Psoas muscle (tissue), 8 donors: ENCODE measurements around the gene ZNF652. TPM values are rescaled to one million over a fixed set of nuclear protein-coding genes. Genes with fewer than 3 reads are reported as not detected.
"Not testable (repeated sequence)": the region's sequence is repeated elsewhere in the genome, so short reads cannot be mapped to it uniquely, and the experiment has no call there.

Experiments
- ATAC-seq, 4 donors: fragments of 200-7000 bp; cut with Tn5 transposase; one replicate each; pipeline ENCODE4 v1.9.1; 2020; ENCODE audit warnings: moderate library complexity in 3 of 4, mild to moderate bottlenecking in 2 of 4
- DNase-seq, 2 donors: peaks; one replicate each; pipeline ENCODE4 v3.0.0-alpha.2; 2020
- H3K27ac ChIP-seq: fragments of 200-600 bp; one replicate; pipeline ENCODE4 v1.8.0; 2022
- H3K27me3 ChIP-seq, 3 donors: fragments of 200-600 bp in 1 of 3; one replicate each; pipeline versions ENCODE4 v1.6.1 to v1.8.0; 2013 to 2022; ENCODE audit warnings: low read length in 2 of 3, mild to moderate bottlenecking in 2 of 3, moderate library complexity in 1 of 3; ENCODE audit not compliant: insufficient read depth in 3 of 3
- H3K36me3 ChIP-seq, 2 donors: fragments of 200-600 bp in 1 of 2; one replicate each; pipeline versions ENCODE4 v1.6.1 to v1.8.0; 2013 to 2022; ENCODE audit warnings: low read depth in 1 of 2, mild to moderate bottlenecking in 1 of 2, moderate library complexity in 1 of 2; ENCODE audit not compliant: insufficient read depth in 1 of 2
- H3K4me1 ChIP-seq: fragments of 200-600 bp; one replicate; pipeline ENCODE4 v1.8.0; 2022
- H3K4me3 ChIP-seq: fragments of 200-600 bp; one replicate; pipeline ENCODE4 v1.8.0; 2022; ENCODE audit warnings: mild to moderate bottlenecking
- H3K9me3 ChIP-seq: fragments of 200-600 bp; one replicate; pipeline ENCODE4 v1.8.0; 2022
- whole genome bisulfite sequencing, 3 donors: extraction: QIAGEN DNeasy Blood & Tissue Kit; methylation state at CpG; one replicate each; pipeline versions ENCODE4 v1.1.6 to v1.1.7; 2013; 5-methylcytosine and 5-hydroxymethylcytosine counted together
- intact Hi-C, 2 donors: fragments of 100-400 bp; cut with DNase I; formaldehyde crosslinking; loops; one replicate each; pipeline versions ENCODE4 v1.11.0 to v1.14.2; 2022
- polyA plus RNA-seq, 3 donors: library from polyadenylated mRNA; stranded (reverse); fragments of 200-250 nt; gene quantifications; one replicate each; pipeline ENCODE4 v1.2.3, GENCODE V29; 2013
- total RNA-seq, 4 donors: library from RNA; stranded (reverse); fragmentation: NEBNext Ultra II Directional in 2 of 4; extraction: Animal tissue kit (Norgen Biotek cat#: 25700) in 2 of 4; gene quantifications; one replicate each; pipeline versions ENCODE4 v1.2.1 to v1.2.4, GENCODE V29; 2021 to 2023
- TF ChIP-seq, protein P1 (sequence below): fragments of 200-600 bp; IDR thresholded peaks from one replicate; pipeline ENCODE4 v1.8.0; 2022; ENCODE audit warnings: antibody characterized with exemption
- donor health status: healthy with polysubstance abuse.
- donor health status: DM: no; HTN: no; CAD: no; lungs with moderate emphysema.
- donor health status: Bipolar disorder and iron deficiency.
- donor health status: healthy.
- donor health status: DM: yes; HTN: yes; CAD: no.
- donor health status: DM: no; HTN: no; CAD: no.
- donor health status: DM: no; HTN: no; CAD: no.
- donor health status: DM: yes; HTN: yes; CAD: no.

ZNF652 gene
- total and polyA plus RNA-seq, 7 donors = 3.1 to 30.1 (median 21.3) TPM

DNA sequence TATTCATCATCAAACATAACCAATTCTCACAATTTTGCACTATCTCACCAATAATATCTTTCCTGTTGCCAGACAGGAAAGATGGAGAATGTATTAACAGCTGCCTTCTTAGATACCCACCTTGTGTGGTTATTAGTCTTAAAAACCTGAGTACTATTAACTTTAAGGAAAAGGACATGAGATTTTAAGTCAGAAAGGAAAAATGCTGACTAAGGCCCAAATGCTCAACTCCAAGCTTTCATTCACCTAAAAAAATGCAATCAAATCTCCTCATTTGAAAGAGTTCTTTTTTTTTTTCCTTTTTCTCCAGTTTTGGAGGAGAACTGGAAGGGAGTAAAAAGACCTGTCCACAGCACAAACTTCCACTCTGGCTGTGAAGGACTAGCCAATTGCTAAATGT is 70.1 kb downstream of the ZNF652 start:
- no peaks in the 10 kb centered on the region for H3K9me3 ChIP-seq
- H3K27ac ChIP-seq = no peak overlapping the region
- intact Hi-C loops = loop anchor here in 1 of 2 donors (5.0 kb wide), 2 partner anchors 65 to 110 kb away; no protein-coding TSS in a partner anchor
- H3K27me3 ChIP-seq = no peaks in the 10 kb centered on the region
- ATAC-seq (no peak), DNase-seq (no peak)
- H3K36me3 ChIP-seq = peaks cover 0 to 32% of the 10 kb centered on the region in 2 donors
- H3K4me1 ChIP-seq = no peaks in the 10 kb centered on the region
- no peak overlapping the region for H3K4me3 ChIP-seq
- TF ChIP-seq, protein P1, sequence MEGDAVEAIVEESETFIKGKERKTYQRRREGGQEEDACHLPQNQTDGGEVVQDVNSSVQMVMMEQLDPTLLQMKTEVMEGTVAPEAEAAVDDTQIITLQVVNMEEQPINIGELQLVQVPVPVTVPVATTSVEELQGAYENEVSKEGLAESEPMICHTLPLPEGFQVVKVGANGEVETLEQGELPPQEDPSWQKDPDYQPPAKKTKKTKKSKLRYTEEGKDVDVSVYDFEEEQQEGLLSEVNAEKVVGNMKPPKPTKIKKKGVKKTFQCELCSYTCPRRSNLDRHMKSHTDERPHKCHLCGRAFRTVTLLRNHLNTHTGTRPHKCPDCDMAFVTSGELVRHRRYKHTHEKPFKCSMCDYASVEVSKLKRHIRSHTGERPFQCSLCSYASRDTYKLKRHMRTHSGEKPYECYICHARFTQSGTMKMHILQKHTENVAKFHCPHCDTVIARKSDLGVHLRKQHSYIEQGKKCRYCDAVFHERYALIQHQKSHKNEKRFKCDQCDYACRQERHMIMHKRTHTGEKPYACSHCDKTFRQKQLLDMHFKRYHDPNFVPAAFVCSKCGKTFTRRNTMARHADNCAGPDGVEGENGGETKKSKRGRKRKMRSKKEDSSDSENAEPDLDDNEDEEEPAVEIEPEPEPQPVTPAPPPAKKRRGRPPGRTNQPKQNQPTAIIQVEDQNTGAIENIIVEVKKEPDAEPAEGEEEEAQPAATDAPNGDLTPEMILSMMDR = no peak

DNA sequence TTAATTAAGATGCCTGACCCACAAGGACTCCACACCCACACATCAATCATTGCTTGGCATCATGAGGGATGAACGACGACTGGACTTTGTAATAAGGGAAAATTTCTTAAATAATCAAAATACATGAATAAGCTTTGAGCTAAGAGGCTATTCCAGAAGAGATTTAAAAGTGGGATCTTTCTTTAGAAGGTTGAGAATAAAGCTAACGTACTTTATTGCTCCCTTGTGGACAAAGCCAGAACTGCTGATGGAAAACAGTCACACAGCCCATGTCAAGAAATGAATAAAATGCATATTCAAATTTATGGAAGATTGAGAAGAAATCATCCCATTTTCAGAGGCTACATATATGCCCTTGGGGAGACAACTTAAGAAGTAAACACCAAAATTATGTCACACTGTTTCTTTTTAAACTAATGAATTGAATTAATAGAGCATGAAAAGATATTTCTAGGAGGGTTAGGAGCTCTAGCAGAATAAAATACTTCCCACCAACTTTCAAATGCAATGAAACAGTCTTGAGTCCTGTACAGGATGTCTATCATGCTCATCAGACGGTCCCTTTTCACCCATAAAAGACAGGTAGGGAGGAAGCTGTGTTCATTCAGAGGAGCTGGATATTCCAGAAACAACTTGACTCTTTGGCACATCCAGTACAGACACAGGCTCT is 71.2 kb downstream of the ZNF652 start:
- no peaks in the 10 kb centered on the region for H3K9me3 ChIP-seq
- H3K27me3 ChIP-seq = no peaks in the 10 kb centered on the region
- H3K4me3 ChIP-seq = no peak overlapping the region
- DNase-seq (no peak), ATAC-seq (peak in 2 of 4 donors; percentile 50 to 55)
- TF ChIP-seq, protein P1 = peak; percentile 67
- intact Hi-C loops = loop anchor here in 1 of 2 donors (5.0 kb wide), 2 partner anchors 64 to 109 kb away; no protein-coding TSS in a partner anchor
- no peak overlapping the region for H3K27ac ChIP-seq
- WGBS, 3 donors = 54 to 69% (median 55%) methylated on average over 4 of the region's 4 CpGs
- no peaks in the 10 kb centered on the region for H3K4me1 ChIP-seq
- H3K36me3 ChIP-seq = peaks cover 0 to 32% of the 10 kb centered on the region in 2 donors

DNA sequence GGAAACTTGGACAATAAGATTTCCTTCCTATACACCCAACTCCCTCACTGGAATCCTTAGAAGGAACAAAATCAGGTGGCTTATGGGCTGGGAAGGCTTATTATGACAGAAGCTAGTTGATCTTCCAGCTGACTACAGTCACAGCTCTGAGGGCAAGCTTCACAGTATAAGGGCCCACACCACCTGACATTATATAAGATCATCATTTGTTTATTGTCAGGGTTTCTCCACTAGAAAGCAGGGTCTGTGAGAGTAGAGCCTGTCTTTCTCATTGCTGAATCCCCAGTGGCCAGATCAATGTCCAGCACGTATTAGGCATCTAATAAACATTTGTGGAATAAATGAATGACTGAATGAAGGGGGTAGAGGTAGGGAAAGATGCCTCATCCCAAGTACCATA is 73.7 kb downstream of the ZNF652 start:
- H3K27me3 ChIP-seq = no peaks in the 10 kb centered on the region
- H3K4me3 ChIP-seq = no peak overlapping the region
- no peak overlapping the region for H3K27ac ChIP-seq
- TF ChIP-seq, protein P1 = no peak
- peaks cover 0 to 32% of the 10 kb centered on the region in 2 donors for H3K36me3 ChIP-seq
- no peaks in the 10 kb centered on the region for H3K4me1 ChIP-seq
- DNase-seq (no peak), ATAC-seq (no peak)
- intact Hi-C loops = no loop called here
- WGBS, 3 donors = 83 to 88% (median 85%) methylated on average over 1 of the region's 1 CpG
- no peaks in the 10 kb centered on the region for H3K9me3 ChIP-seq

DNA sequence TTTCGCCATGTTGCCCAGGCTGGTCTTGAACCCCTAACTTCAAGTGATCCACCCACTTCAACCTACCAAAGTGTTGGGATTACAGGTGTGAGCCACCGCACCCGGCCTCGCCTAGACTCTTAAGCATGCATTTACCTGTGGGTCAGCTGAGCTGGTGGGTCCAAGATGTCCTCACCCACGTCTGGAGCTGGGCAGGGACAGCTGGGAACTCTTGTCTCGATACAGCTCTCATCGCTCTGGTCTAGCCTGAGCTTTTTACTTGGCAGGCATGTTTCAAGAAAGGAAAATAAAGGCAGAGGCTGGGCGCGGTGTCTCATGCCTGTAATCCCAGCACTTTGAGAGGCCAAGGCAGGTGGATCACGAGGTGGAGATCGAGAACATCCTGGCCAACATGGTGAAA is 74.6 kb downstream of the ZNF652 start:
- no peaks in the 10 kb centered on the region for H3K27me3 ChIP-seq
- no peaks in the 10 kb centered on the region for H3K4me1 ChIP-seq
- H3K36me3 ChIP-seq = peaks cover 0 to 25% of the 10 kb centered on the region in 2 donors
- ATAC-seq (no peak), DNase-seq (no peak)
- intact Hi-C loops = no loop called here
- H3K4me3 ChIP-seq = no peak overlapping the region
- 90 to 94% (median 91%) methylated on average over 11 of the region's 11 CpGs for WGBS, 3 donors
- TF ChIP-seq, protein P1 = no peak
- H3K9me3 ChIP-seq = no peaks in the 10 kb centered on the region
- H3K27ac ChIP-seq = no peak overlapping the region

DNA sequence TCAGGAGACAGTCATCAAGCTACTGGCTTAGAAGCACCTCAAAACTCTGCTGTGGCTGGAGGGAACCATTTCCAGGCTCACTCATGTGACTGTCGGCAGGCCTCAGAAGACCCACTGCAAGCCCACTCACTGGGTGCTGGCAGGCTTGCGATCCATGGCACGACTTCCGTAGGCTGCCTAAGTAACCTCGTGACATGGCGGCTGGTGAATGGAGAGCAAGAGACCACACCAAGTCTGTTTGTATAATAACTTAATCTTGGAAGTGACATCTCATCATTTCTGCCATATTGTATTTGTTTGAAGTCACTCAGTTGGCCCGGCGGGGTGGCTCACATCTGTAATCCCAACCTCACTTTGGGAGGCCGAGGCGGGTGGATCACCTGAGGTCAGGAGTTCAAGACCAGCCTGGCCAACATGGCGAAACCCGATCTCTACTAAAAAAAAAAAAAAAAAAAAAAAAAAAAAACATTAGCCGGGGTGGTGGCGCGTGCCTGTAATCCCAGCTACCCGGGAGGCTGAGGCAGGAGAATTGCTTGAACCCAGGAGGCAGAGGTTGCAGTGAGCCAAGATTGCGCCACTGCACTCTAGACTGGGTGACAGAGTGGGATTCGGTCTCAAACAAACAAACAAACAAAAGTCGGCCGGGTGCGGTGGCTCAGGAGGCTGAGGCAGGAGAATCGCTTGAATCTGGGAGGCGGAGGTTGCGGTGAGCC is 75.6 kb downstream of the ZNF652 start:
- H3K27ac ChIP-seq, DNase-seq, H3K27me3 ChIP-seq, H3K4me1 ChIP-seq, ATAC-seq, intact Hi-C loops, H3K4me3 ChIP-seq, H3K9me3 ChIP-seq: not testable (repeated sequence)
- WGBS, 3 donors = 83 to 91% (median 87%) methylated on average over 22 to 24 of the region's 24 CpGs
- H3K36me3 ChIP-seq = peaks cover 0 to 17% of the 10 kb centered on the region in 2 donors
